Astrocyte (in vitro differentiated cells and primary cell): ENCODE results near the gene SMC1A. TPM values are rescaled to one million over a fixed set of nuclear protein-coding genes. Genes with fewer than 3 reads are reported as not detected.

Experiments
- DNase-seq: peaks from one replicate; pipeline ENCODE4 v3.0.0-alpha.2; 2010; ENCODE audit warnings: low read depth
- FAIRE-seq: peaks from 2 replicates; lab custom pipeline; 2011; peaks lifted over from hg19 to GRCh38; lab: Jason Lieb, UNC
- H2AFZ ChIP-seq: 2 replicates; pipeline ENCODE4 v1.6.0; 2012; ENCODE audit warnings: low read depth, low read length, inconsistent platforms
- H3K27ac ChIP-seq: 2 replicates; pipeline ENCODE4 v1.5.1; 2011; ENCODE audit warnings: low read depth, low read length, inconsistent platforms
- H3K27me3 ChIP-seq: 2 replicates; pipeline ENCODE4 v1.6.0; 2011; ENCODE audit warnings: low read length, inconsistent platforms; ENCODE audit not compliant: insufficient read depth
- H3K36me3 ChIP-seq: 2 replicates; pipeline ENCODE4 v1.5.1; 2011; ENCODE audit warnings: low read length, inconsistent platforms; ENCODE audit not compliant: insufficient read depth
- H3K4me1 ChIP-seq: 2 replicates; pipeline ENCODE4 v1.5.1; 2011; ENCODE audit warnings: low read length, inconsistent platforms; ENCODE audit not compliant: insufficient read depth
- H3K4me2 ChIP-seq: 2 replicates; pipeline ENCODE4 v1.6.0; 2012; ENCODE audit warnings: low read length, inconsistent platforms
- H3K4me3 ChIP-seq: 2 replicates; pipeline ENCODE4 v1.5.1; 2011; ENCODE audit warnings: low read depth, mild to moderate bottlenecking, low read length, inconsistent platforms; ENCODE audit not compliant: insufficient read depth
- H3K79me2 ChIP-seq: 2 replicates; pipeline ENCODE4 v1.6.0; 2012; ENCODE audit warnings: mild to moderate bottlenecking, low read length, inconsistent platforms; ENCODE audit not compliant: insufficient read depth
- H3K9ac ChIP-seq: 2 replicates; pipeline ENCODE4 v1.6.0; 2012; ENCODE audit warnings: mild to moderate bottlenecking, low read length, inconsistent platforms
- H3K9me3 ChIP-seq: 2 replicates; pipeline ENCODE4 v1.5.1; 2012; ENCODE audit warnings: low read depth, mild to moderate bottlenecking, low read length, inconsistent platforms; ENCODE audit not compliant: insufficient read depth
- H4K20me1 ChIP-seq: 2 replicates; pipeline ENCODE4 v1.6.0; 2012; ENCODE audit warnings: low read length, inconsistent platforms; ENCODE audit not compliant: insufficient read depth
- H3K27ac Mint-ChIP-seq: one replicate; pipeline ENCODE4 v1.8.0; 2021; ENCODE audit warnings: mild to moderate bottlenecking, mixed read lengths; ENCODE audit not compliant: unreplicated experiment
- H3K27me3 Mint-ChIP-seq: one replicate; pipeline ENCODE4 v1.8.0; 2021; ENCODE audit warnings: low read depth, mixed read lengths; ENCODE audit not compliant: unreplicated experiment
- H3K36me3 Mint-ChIP-seq: one replicate; pipeline ENCODE4 v1.8.0; 2021; ENCODE audit warnings: low read depth, mixed read lengths; ENCODE audit not compliant: unreplicated experiment
- H3K4me1 Mint-ChIP-seq: one replicate; pipeline ENCODE4 v1.8.0; 2021; ENCODE audit warnings: low read depth, mixed read lengths; ENCODE audit not compliant: unreplicated experiment
- H3K4me3 Mint-ChIP-seq: one replicate; pipeline ENCODE4 v1.8.0; 2021; ENCODE audit warnings: mild to moderate bottlenecking, moderate library complexity, mixed read lengths; ENCODE audit not compliant: unreplicated experiment
- H3K9me3 Mint-ChIP-seq: one replicate; pipeline ENCODE4 v1.8.0; 2021; ENCODE audit warnings: mild to moderate bottlenecking, mixed read lengths; ENCODE audit not compliant: unreplicated experiment
- CTCF ChIP-seq: IDR thresholded peaks from 2 replicates; pipeline ENCODE4 v1.5.1; 2011; ENCODE audit warnings: low read depth, mild to moderate bottlenecking, inconsistent platforms, low read length, moderate library complexity; ENCODE audit not compliant: insufficient read depth
- EZH2 ChIP-seq: IDR thresholded peaks from 2 replicates; pipeline ENCODE4 v1.6.1; 2012; ENCODE audit warnings: mild to moderate bottlenecking, low read length, inconsistent platforms; ENCODE audit not compliant: insufficient read depth
- total RNA-seq: library from RNA; stranded (reverse); gene quantifications from 2 replicates; pipeline ENCODE4 v1.2.1, GENCODE V29; 2021

The SMC1A gene
- total RNA-seq, 1 donor from 2014 or later, result 31.9 TPM

GRCh38 chrX:53442322-53442631, 19.8 kb upstream of the SMC1A start:
- no peak for FAIRE-seq
- H3K4me2 ChIP-seq, result peak overlapping the region; percentile 91

GRCh38 chrX:53441531-53442321, 19.3 kb upstream of the SMC1A start:
- Histone ChIP-seq H3K9me3 (no peaks in the 10 kb centered on the region), H3K4me1 (peaks cover 14% of the 10 kb centered on the region), H3K9ac (peak overlapping the region; percentile 64), H3K27ac (no peak overlapping the region), H4K20me1 (no peaks in the 10 kb centered on the region), H3K4me3 (peak overlapping the region; percentile 61), H3K27me3 (no peaks in the 10 kb centered on the region), H3K4me2 (peak overlapping the region; percentile 91), H3K79me2 (no peaks in the 10 kb centered on the region), H3K36me3 (no peaks in the 10 kb centered on the region), H2AFZ (peak overlapping the region; percentile 92)
- Mint-ChIP-seq H3K4me1 (no peaks in the 10 kb centered on the region), H3K36me3 (no peaks in the 10 kb centered on the region), H3K27me3 (peaks cover 15% of the 10 kb centered on the region), H3K9me3 (no peaks in the 10 kb centered on the region), H3K4me3 (peak overlapping the region; percentile 73), H3K27ac (no peak overlapping the region)
- peak; percentile 33 for DNase-seq
- TF ChIP-seq CTCF, result no peak
- peak; percentile 76 for FAIRE-seq

More at GRCh38 chrX:53442322-53442631, 19.8 kb upstream of the SMC1A start:
- DNase-seq, result no peak
- no peaks in the 10 kb centered on the region for H3K36me3 ChIP-seq
- no peaks in the 10 kb centered on the region for H3K27me3 ChIP-seq
- H3K4me1 Mint-ChIP-seq, result no peaks in the 10 kb centered on the region
- TF ChIP-seq CTCF, result no peak
- no peak for TF ChIP-seq EZH2
- H2AFZ ChIP-seq, result no peak overlapping the region
- peaks cover 15% of the 10 kb centered on the region for H3K27me3 Mint-ChIP-seq
- H3K9me3 ChIP-seq, result no peaks in the 10 kb centered on the region
- H3K27ac ChIP-seq, result no peak overlapping the region
- no peaks in the 10 kb centered on the region for H3K36me3 Mint-ChIP-seq
- H3K9ac ChIP-seq, result no peak overlapping the region
- H3K27ac Mint-ChIP-seq, result no peak overlapping the region
- no peak overlapping the region for H3K4me3 Mint-ChIP-seq
- peaks cover 14% of the 10 kb centered on the region for H3K4me1 ChIP-seq
- H4K20me1 ChIP-seq, result no peaks in the 10 kb centered on the region
- H3K9me3 Mint-ChIP-seq, result no peaks in the 10 kb centered on the region
- H3K79me2 ChIP-seq, result no peaks in the 10 kb centered on the region
- no peak overlapping the region for H3K4me3 ChIP-seq
